SU-DHL-6 (cell line): ENCODE results near the gene CDC42EP4.
"Not testable (repeated sequence)": the region's sequence is repeated elsewhere in the genome, so short reads cannot be mapped to it uniquely, and the experiment has no call there.

Experiments used
- H2AFZ ChIP-seq: fragments of 200-600 bp; sonication (generic); 2 replicates; pipeline ENCODE4 v1.6.1; 2014; ENCODE audit warnings: low read depth, mild to moderate bottlenecking, moderate library complexity, mixed read lengths, antibody characterized with exemption, low read length; ENCODE audit not compliant: severe bottlenecking
- H3F3A ChIP-seq: fragments of 200-600 bp; shearing (Covaris generic); 2 replicates; pipeline ENCODE4 v1.6.0; 2016; ENCODE audit warnings: antibody characterized with exemption, mild to moderate bottlenecking; ENCODE audit not compliant: insufficient read depth
- H3K27ac ChIP-seq: fragments of 200-600 bp; sonication (generic); 2 replicates; pipeline ENCODE4 v1.5.1; 2016; ENCODE audit warnings: low read depth, mild to moderate bottlenecking, low read length, moderate library complexity, mixed read lengths
- H3K27me3 ChIP-seq: fragments of 200-600 bp; sonication (generic), shearing (Covaris generic); 2 replicates; pipeline ENCODE4 v1.6.0; 2014; ENCODE audit warnings: mild to moderate bottlenecking, low read length
- H3K36me3 ChIP-seq: fragments of 200-600 bp; sonication (generic); 2 replicates; pipeline ENCODE4 v1.6.1; 2014; ENCODE audit warnings: mild to moderate bottlenecking, low read length, mixed read lengths
- H3K4me2 ChIP-seq: fragments of 300-600, 200-600 bp; shearing (Covaris generic), sonication (generic); 2 replicates; pipeline ENCODE4 v1.6.0; 2014; ENCODE audit warnings: low read length, low read depth, mild to moderate bottlenecking; ENCODE audit not compliant: poor library complexity, severe bottlenecking
- H3K4me3 ChIP-seq: fragments of 200-600 bp; sonication (generic); 2 replicates; pipeline ENCODE4 v1.5.1; 2014; ENCODE audit warnings: antibody characterized with exemption, low read length, mild to moderate bottlenecking, mixed read lengths; ENCODE audit not compliant: insufficient read depth, poor library complexity, severe bottlenecking
- H3K79me2 ChIP-seq: fragments of 200-600 bp; sonication (generic); 2 replicates; pipeline ENCODE4 v1.6.1; 2014; ENCODE audit warnings: mild to moderate bottlenecking, low read length, moderate library complexity; ENCODE audit not compliant: insufficient read depth
- H3K9ac ChIP-seq: fragments of 200-600 bp; sonication (generic); 2 replicates; pipeline ENCODE4 v1.7.0; 2014; ENCODE audit warnings: mild to moderate bottlenecking, low read length
- H3K9me2 ChIP-seq: fragments of 200-600 bp; sonication (generic); replicated peaks from 2 replicates; pipeline ENCODE4 v1.6.1; 2014; ENCODE audit warnings: low read length; ENCODE audit not compliant: insufficient read depth
- H3K9me3 ChIP-seq: fragments of 200-600 bp; sonication (generic); 2 replicates; pipeline ENCODE4 v1.6.1; 2014; ENCODE audit warnings: low read length, mixed read lengths; ENCODE audit not compliant: insufficient read depth
- H4K20me1 ChIP-seq: fragments of 200-600 bp; sonication (generic); 2 replicates; pipeline ENCODE4 v1.6.1; 2014; ENCODE audit warnings: low read depth, mild to moderate bottlenecking, antibody characterized with exemption, low read length, moderate library complexity, mixed read lengths
- EZH2phosphoT487 ChIP-seq: fragments of 200-600 bp; sonication (generic), shearing (Covaris generic); conservative IDR thresholded peaks from 2 replicates; pipeline ENCODE4 v1.6.1; 2018; ENCODE audit warnings: mild to moderate bottlenecking, antibody characterized with exemption, low read length, moderate library complexity, mixed read lengths
- TF ChIP-seq, protein P1 (sequence below): fragments of 200-600 bp; sonication (generic); IDR thresholded peaks from one replicate; pipeline ENCODE4 v1.5.1; 2017; ENCODE audit warnings: antibody characterized with exemption, mild to moderate bottlenecking, low read length, moderate library complexity; ENCODE audit not compliant: insufficient read depth, poor library complexity, severe bottlenecking

CDC42EP4 gene

DNA sequence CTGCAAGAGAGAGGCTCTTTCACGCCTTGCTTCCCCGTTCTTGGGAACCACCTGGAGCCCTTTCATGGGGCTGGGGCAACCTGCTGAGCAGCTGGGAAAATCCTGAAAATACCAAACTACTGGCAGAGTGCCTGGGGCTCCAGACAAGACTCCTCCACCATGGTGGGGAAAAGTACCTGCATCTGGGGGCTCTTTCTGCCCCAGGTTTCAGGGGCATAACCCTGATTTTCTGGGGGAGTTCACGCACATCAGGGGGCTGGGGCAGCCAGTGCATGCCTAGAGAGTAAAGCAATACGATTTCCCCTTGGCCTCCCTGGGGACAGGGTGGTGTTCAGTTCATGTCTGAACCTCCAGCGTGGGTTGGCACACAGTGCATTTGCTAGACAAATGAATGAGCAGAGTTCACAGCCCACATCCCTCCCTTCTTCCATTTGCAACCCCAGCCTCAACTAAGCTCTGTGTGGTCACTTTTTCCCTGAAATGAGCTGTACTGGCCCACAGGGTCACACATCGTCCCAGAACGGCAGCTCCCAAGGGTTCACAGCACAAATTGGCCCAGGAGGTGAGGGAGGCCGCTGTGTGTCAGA, 5.2 kb upstream of the CDC42EP4 start:
- Histone ChIP-seq H3K9me2 (no peaks in the 10 kb centered on the region), H3K27ac (no peak overlapping the region), H3K79me2 (no peaks in the 10 kb centered on the region), H3F3A (no peaks in the 10 kb centered on the region), H3K36me3 (no peaks in the 10 kb centered on the region), H3K4me3 (no peak overlapping the region), H3K9me3 (no peaks in the 10 kb centered on the region), H3K27me3 (no peaks in the 10 kb centered on the region), H4K20me1 (no peaks in the 10 kb centered on the region), H3K4me2 (no peak overlapping the region), H3K9ac (no peak overlapping the region), H2AFZ (no peak overlapping the region)
- TF ChIP-seq, protein P1, sequence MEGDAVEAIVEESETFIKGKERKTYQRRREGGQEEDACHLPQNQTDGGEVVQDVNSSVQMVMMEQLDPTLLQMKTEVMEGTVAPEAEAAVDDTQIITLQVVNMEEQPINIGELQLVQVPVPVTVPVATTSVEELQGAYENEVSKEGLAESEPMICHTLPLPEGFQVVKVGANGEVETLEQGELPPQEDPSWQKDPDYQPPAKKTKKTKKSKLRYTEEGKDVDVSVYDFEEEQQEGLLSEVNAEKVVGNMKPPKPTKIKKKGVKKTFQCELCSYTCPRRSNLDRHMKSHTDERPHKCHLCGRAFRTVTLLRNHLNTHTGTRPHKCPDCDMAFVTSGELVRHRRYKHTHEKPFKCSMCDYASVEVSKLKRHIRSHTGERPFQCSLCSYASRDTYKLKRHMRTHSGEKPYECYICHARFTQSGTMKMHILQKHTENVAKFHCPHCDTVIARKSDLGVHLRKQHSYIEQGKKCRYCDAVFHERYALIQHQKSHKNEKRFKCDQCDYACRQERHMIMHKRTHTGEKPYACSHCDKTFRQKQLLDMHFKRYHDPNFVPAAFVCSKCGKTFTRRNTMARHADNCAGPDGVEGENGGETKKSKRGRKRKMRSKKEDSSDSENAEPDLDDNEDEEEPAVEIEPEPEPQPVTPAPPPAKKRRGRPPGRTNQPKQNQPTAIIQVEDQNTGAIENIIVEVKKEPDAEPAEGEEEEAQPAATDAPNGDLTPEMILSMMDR = no peak
- TF ChIP-seq EZH2phosphoT487 = no peak

DNA sequence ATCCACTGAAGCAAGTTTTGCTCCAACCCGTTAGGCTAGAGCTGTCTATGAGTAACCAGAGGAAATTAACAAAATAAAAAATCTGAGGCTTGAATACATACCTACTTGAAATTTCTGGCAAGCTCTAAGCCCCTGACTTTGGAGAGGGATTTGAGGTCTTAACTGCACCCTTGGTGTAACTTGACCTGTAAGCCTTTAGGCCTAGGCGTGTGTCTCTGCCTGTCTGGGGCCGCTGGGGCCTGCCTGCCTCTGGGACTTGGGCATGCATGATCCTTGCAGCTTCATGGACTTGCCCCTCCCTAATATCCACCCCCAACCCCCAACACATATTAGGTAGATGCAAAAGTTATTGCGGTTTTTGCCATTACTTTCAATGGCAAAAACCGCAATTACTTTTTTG, 3.7 kb upstream of the CDC42EP4 start:
- Histone ChIP-seq H3K27ac (no peak overlapping the region), H4K20me1 (no peaks in the 10 kb centered on the region), H3K27me3 (no peaks in the 10 kb centered on the region), H3K36me3 (no peaks in the 10 kb centered on the region), H3K9me2 (no peaks in the 10 kb centered on the region), H3F3A (no peaks in the 10 kb centered on the region), H3K79me2 (no peaks in the 10 kb centered on the region), H3K9ac (no peak overlapping the region), H2AFZ (no peak overlapping the region), H3K4me2 (no peak overlapping the region), H3K4me3 (no peak overlapping the region), H3K9me3 (no peaks in the 10 kb centered on the region)
- TF ChIP-seq, protein P1 = no peak
- TF ChIP-seq EZH2phosphoT487 = no peak

DNA sequence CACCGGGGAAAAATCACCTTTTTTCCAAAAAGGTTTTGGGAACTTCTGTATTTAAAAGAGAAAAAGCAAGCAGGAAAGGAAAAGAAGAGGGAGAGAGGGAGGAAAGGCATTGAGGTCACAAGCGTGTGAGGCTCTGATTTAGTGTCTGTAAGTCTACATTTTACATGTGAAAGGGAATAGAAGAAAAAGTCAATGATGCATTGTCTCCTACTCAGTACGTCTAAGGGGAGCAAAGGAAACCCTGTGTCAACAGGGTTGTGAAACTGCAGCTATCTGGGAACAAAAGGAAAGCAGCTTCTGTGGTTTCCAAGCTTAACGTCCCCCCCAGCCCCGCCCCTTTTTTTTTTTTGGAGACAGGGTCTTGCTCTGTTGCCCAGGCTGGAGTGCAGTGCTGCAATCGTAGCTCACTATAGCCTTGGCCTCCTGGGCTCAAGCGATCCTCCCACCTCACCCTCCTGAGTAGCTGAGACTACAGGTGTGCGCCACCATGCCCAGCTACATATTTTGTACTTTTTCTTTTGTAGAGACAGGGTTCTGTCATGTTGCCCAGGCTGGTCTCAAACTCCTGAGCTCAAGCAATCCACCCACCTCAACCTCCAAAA, 1.8 kb upstream of the CDC42EP4 start:
- no peak overlapping the region for H2AFZ ChIP-seq
- no peaks in the 10 kb centered on the region for H3K79me2 ChIP-seq
- no peaks in the 10 kb centered on the region for H3K27me3 ChIP-seq
- no peaks in the 10 kb centered on the region for H4K20me1 ChIP-seq
- no peak overlapping the region for H3K4me3 ChIP-seq
- H3K9ac ChIP-seq = no peak overlapping the region
- H3K27ac ChIP-seq = no peak overlapping the region
- no peaks in the 10 kb centered on the region for H3F3A ChIP-seq
- no peaks in the 10 kb centered on the region for H3K9me3 ChIP-seq
- no peaks in the 10 kb centered on the region for H3K36me3 ChIP-seq
- no peaks in the 10 kb centered on the region for H3K9me2 ChIP-seq
- H3K4me2 ChIP-seq = no peak overlapping the region
- no peak for TF ChIP-seq EZH2phosphoT487
- TF ChIP-seq, protein P1 = no peak

DNA sequence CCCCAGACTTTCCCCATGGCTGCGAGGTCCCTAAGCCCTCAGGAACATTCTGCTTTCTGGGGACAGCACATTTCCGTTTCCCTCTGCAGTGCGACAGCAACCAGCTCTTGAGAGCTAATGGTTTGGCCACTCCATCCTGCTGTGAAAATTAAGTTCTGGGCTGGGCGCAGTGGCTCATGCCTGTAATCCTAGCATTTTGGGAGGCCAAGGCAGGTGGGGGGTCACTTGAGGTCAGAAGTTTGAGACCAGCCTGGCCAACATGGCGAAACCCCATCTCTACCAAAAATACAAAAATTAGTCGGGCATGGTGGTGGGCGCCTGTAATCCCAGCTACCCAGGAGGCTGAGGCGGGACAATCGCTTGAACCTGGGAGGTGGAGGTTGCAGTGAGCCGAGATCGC, 1.1 kb upstream of the CDC42EP4 start:
- not testable (repeated sequence) for H3K27ac ChIP-seq, H3K4me3 ChIP-seq, H3K4me2 ChIP-seq

More for the DNA sequence above, 1.1 kb upstream of the CDC42EP4 start:
- H3K9me3 ChIP-seq, H3K9me2 ChIP-seq, H3F3A ChIP-seq, H3K27me3 ChIP-seq, H3K9ac ChIP-seq, H2AFZ ChIP-seq, H4K20me1 ChIP-seq, H3K36me3 ChIP-seq, H3K79me2 ChIP-seq: not testable (repeated sequence)
